ENCODE measurements around the gene CEL. TPM values are rescaled to one million over a fixed set of nuclear protein-coding genes. Genes with fewer than 3 reads are reported as not detected.

The CEL gene
- total and polyA plus RNA-seq, 2 donors from 2014 or later, result 1.0 to 16.7 TPM

GRCh38 chr9:133116346-133117231, 54.8 kb downstream of the CEL start:
- TF ChIP-seq CTCF (IDR thresholded peaks at IDR 0.05; ENCODE audit: borderline replicate concordance, extremely low read depth, insufficient read depth), result no peak
- peak in 2 of 5 donors; percentile 43 to 75 for DNase-seq
- Histone ChIP-seq H3K36me3 (ENCODE audit: control insufficient read depth in 2 of 3, insufficient read depth in 3 of 3, low read length in 3 of 3) (no peaks in the 10 kb centered on the region), H3K27ac (ENCODE audit: low read depth in 2 of 2, low read length in 2 of 2) (peak overlapping the region in 1 of 2 donors; percentile 20), H3K4me1 (ENCODE audit: control insufficient read depth in 2 of 3, insufficient read depth in 2 of 3, low read depth in 1 of 3, low read length in 3 of 3) (peaks cover 0 to 62% (median 31%) of the 10 kb centered on the region in 3 donors), H3K9me3 (ENCODE audit: control insufficient read depth in 2 of 3, insufficient read depth in 1 of 3, low read length in 3 of 3) (no peaks in the 10 kb centered on the region), H3K4me3 (ENCODE audit: low read length in 3 of 3) (no peak overlapping the region), H3K27me3 (ENCODE audit: control insufficient read depth, insufficient read depth, low read length) (no peaks in the 10 kb centered on the region), H3K9ac (ENCODE audit: low read length in 3 of 3) (no peak overlapping the region)
- intact Hi-C loops (cut with DNase I), result no loop called here
- no peak for FAIRE-seq

GRCh38 chr9:133117271-133118178, 55.7 kb downstream of the CEL start:
- DNase-seq (peak in 2 of 5 donors; percentile 38 to 77), FAIRE-seq (no peak)
- Histone ChIP-seq H3K27me3 (ENCODE audit: control insufficient read depth, insufficient read depth, low read length) (no peaks in the 10 kb centered on the region), H3K4me3 (ENCODE audit: low read length in 3 of 3) (no peak overlapping the region), H3K9me3 (ENCODE audit: control insufficient read depth in 2 of 3, insufficient read depth in 1 of 3, low read length in 3 of 3) (no peaks in the 10 kb centered on the region), H3K4me1 (ENCODE audit: control insufficient read depth in 2 of 3, insufficient read depth in 2 of 3, low read depth in 1 of 3, low read length in 3 of 3) (peaks cover 0 to 61% (median 31%) of the 10 kb centered on the region in 3 donors), H3K27ac (ENCODE audit: low read depth in 2 of 2, low read length in 2 of 2) (no peak overlapping the region), H3K36me3 (ENCODE audit: control insufficient read depth in 2 of 3, insufficient read depth in 3 of 3, low read length in 3 of 3) (no peaks in the 10 kb centered on the region), H3K9ac (ENCODE audit: low read length in 3 of 3) (peak overlapping the region in 1 of 3 donors; percentile 7)
- intact Hi-C loops (cut with DNase I), result no loop called here
- TF ChIP-seq CTCF (IDR thresholded peaks at IDR 0.05; ENCODE audit: borderline replicate concordance, extremely low read depth, insufficient read depth), result no peak

- peaks cover 0 to 54% (median 26%) of the 10 kb centered on the region in 3 donors for H3K4me1 ChIP-seq (ENCODE audit: control insufficient read depth in 2 of 3, insufficient read depth in 2 of 3, low read depth in 1 of 3, low read length in 3 of 3)
- DNase-seq (peak in 1 of 5 donors; percentile 34), FAIRE-seq (no peak)
- intact Hi-C loops (cut with DNase I), result no loop called here
- H3K9me3 ChIP-seq (ENCODE audit: control insufficient read depth in 2 of 3, insufficient read depth in 1 of 3, low read length in 3 of 3), result no peaks in the 10 kb centered on the region
- H3K27ac ChIP-seq (ENCODE audit: low read depth in 2 of 2, low read length in 2 of 2), result peak overlapping the region in 1 of 2 donors; percentile 65
- no peak overlapping the region for H3K9ac ChIP-seq (ENCODE audit: low read length in 3 of 3)
- no peaks in the 10 kb centered on the region for H3K27me3 ChIP-seq (ENCODE audit: control insufficient read depth, insufficient read depth, low read length)
- no peaks in the 10 kb centered on the region for H3K36me3 ChIP-seq (ENCODE audit: control insufficient read depth in 2 of 3, insufficient read depth in 3 of 3, low read length in 3 of 3)
- no peak overlapping the region for H3K4me3 ChIP-seq (ENCODE audit: low read length in 3 of 3)
- TF ChIP-seq CTCF (IDR thresholded peaks at IDR 0.05; ENCODE audit: borderline replicate concordance, extremely low read depth, insufficient read depth), result no peak
Measured at GRCh38 chr9:133118179-133118520, 56.4 kb downstream of the CEL start.
